Stimulated activated CD4-positive, alpha-beta T cell treated with anti-CD3 and anti-CD28 coated beads, Interleukin-2, amount 100 ng/mL, for 4 hours (primary cell): ENCODE results near the gene LDB2.
"Not testable (repeated sequence)": the region's sequence is repeated elsewhere in the genome, so short reads cannot be mapped to it uniquely, and the experiment has no call there.

ENCODE experiments used
- DNase-seq: peaks from one replicate; pipeline ENCODE4 v3.0.0-alpha.2; 2020; ENCODE audit warnings: low read depth

Gene LDB2

GRCh38 chr4:16596267-16596666, 302.2 kb downstream of the LDB2 start:
- DNase-seq: no peak

GRCh38 chr4:16594128-16594527, 304.3 kb downstream of the LDB2 start:
- no peak for DNase-seq

- DNase-seq: no peak
These were observed 305.1 kb downstream of the LDB2 start for GRCh38 chr4:16593386-16593785.

- DNase-seq: no peak
These were observed 307.1 kb downstream of the LDB2 start for GRCh38 chr4:16591272-16591826.

- DNase-seq: no peak
These were observed 307.6 kb downstream of the LDB2 start for GRCh38 chr4:16590797-16591196.

- no peak for DNase-seq
These were observed 309.8 kb downstream of the LDB2 start for GRCh38 chr4:16588651-16589050.

GRCh38 chr4:16588149-16588548, 310.3 kb downstream of the LDB2 start:
- no peak for DNase-seq

- no peak for DNase-seq
These were observed 313.4 kb downstream of the LDB2 start for GRCh38 chr4:16585053-16585452.

- no peak for DNase-seq
These were observed 314.7 kb downstream of the LDB2 start for GRCh38 chr4:16583764-16584163.

GRCh38 chr4:16582526-16582925, 315.9 kb downstream of the LDB2 start:
- no peak for DNase-seq

GRCh38 chr4:16582036-16582435, 316.4 kb downstream of the LDB2 start:
- no peak for DNase-seq

- DNase-seq: no peak
These were observed 317.3 kb downstream of the LDB2 start for GRCh38 chr4:16581117-16581516.

GRCh38 chr4:16580514-16580913, 317.9 kb downstream of the LDB2 start:
- no peak for DNase-seq

GRCh38 chr4:16579866-16580265, 318.6 kb downstream of the LDB2 start:
- DNase-seq: no peak

GRCh38 chr4:16577177-16577576, 321.3 kb downstream of the LDB2 start:
- DNase-seq: no peak

- no peak for DNase-seq
These were observed 323.5 kb downstream of the LDB2 start for GRCh38 chr4:16574981-16575380.

- DNase-seq: no peak
These were observed 324.7 kb downstream of the LDB2 start for GRCh38 chr4:16573739-16574138.

GRCh38 chr4:16573206-16573605, 325.2 kb downstream of the LDB2 start:
- no peak for DNase-seq

- DNase-seq: no peak
These were observed 325.8 kb downstream of the LDB2 start for GRCh38 chr4:16572631-16573030.

- DNase-seq: no peak
These were observed 326.3 kb downstream of the LDB2 start for GRCh38 chr4:16572161-16572560.

GRCh38 chr4:16569790-16570189, 328.7 kb downstream of the LDB2 start:
- DNase-seq: no peak

GRCh38 chr4:16557316-16557715, 341.1 kb downstream of the LDB2 start:
- not testable (repeated sequence) for DNase-seq

GRCh38 chr4:16555156-16555555, 343.3 kb downstream of the LDB2 start:
- no peak for DNase-seq

GRCh38 chr4:16550531-16550930, 347.9 kb downstream of the LDB2 start:
- DNase-seq: no peak

GRCh38 chr4:16545656-16546055, 352.8 kb downstream of the LDB2 start:
- DNase-seq: no peak
